ENCODE data around the gene FSCN2.

The FSCN2 gene, protein sequence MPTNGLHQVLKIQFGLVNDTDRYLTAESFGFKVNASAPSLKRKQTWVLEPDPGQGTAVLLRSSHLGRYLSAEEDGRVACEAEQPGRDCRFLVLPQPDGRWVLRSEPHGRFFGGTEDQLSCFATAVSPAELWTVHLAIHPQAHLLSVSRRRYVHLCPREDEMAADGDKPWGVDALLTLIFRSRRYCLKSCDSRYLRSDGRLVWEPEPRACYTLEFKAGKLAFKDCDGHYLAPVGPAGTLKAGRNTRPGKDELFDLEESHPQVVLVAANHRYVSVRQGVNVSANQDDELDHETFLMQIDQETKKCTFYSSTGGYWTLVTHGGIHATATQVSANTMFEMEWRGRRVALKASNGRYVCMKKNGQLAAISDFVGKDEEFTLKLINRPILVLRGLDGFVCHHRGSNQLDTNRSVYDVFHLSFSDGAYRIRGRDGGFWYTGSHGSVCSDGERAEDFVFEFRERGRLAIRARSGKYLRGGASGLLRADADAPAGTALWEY

GRCh38 chr17:81527591-81528383 lies at the start of gene FSCN2:
TSS of gene FSCN2 (plus strand) at chr17:81528377. CDS start at chr17:81528532, 155 bp downstream.
- no peak for FAIRE-seq

GRCh38 chr17:81479175-81480071 lies 48.8 kb upstream of the FSCN2 start:
- no peak for FAIRE-seq

DNA sequence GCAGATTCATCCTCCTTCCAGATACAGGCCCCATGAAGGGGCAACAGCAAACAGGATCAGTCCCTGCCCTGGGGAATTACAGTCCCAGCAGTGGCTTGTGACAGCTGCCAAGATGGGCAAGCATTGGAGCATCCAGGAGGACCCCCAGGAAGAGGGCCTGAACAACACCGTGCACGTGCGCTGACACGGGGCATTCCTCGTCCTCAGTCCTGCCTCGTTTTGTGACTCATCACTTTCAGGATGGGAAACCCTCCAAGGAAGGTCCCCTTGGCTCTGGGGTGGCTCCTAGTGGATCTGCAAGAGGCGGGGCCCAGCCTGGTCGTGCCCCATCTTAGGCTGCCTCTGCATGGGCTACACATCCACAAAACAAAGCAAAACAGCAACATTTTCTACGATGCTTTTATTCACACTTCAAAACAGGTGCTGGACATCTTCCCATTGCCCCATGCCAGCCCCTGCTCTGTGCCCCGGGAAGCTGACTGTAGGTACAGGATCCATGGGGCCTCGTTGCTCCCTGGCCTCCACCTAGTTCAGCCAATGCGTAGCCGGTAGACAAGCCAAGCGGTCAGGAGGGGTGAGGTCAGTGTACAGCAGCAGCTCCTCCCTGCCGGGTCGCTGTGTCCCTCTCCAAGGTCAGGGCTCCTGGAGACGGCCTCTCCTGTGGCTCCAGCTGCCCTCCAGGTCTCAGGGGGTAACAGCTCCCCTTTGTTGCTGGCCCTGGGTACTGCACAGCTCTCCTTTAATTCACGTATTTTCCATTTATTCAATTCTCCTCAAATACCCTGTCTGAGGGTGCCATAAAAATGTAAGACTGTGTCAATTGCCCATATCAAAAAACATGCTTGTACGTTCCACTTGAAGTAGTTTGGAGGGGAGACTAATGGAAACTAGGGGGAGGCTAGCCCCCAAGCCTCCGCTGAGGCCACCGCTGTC lies 47.8 kb upstream of the FSCN2 start:
- no peak for FAIRE-seq

DNA sequence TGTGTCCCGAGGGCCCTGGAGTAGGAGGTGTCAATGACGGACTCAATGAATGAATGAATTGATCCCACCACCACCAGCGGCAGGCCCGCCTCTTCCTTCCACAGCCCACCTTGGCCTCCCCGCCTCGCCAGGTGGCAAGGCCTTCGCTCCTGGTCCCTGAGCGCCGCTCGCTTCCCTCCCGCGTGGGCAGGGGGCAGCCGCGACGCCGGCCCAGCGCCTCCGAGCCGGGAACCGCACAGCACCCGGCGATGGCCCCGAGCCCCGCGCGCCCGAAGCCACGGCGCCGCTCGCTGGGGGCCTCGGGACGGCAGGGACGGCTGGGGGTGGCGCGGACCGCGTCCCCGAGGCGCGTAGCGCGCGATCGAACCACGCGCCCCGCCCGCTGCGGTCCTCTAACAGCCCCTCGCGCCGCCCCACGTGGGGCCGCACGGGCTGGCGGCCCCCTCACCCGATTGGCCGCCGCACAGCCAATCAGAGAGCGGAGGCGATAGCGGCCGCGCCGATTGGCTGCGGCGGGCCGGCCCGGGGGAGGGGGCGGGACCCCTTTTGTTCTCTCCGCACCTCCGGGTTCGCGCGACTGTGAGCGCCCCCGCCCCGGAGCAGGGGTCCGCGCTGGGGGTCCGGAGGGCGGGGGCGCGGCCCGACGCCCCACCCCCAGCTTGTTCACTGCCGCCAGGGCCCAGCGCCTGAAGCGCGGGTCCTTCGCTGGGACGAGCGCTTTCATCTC lies 46.9 kb upstream of the FSCN2 start:
- FAIRE-seq, result no peak

DNA sequence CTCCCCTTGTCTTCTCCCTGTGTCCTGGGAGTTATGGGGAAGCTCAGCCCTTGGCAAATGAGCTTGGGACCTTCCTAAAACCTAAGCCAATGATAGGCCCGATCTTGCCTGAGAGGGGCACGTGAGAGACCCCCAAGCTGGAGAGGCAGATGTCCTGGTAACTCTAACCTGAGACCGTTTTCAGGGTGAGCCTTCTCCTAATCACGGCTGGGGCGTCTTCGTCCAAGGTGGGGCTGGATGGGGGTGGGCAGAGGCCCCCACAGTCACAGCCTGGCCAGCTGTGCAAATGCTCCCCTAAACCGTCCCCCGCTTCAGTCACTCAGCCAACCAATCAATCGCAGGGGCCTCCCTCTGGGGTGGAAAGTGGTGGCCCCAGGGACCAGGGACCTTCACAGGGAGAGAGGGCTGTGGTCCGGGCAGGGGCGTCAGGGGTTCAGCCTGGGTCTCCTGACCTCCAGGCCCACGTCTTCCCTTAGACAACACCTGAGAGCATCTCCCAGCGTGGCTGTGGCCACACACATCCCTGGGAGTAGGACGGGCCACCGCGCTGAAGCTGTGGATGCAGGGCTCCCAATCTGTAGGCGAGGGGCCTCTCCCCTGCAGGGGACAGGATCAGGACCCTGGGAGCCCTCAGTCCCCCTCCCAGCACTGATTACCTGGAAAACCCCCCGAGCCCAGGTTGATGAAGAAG lies 46.2 kb upstream of the FSCN2 start:
- FAIRE-seq, result no peak

GRCh38 chr17:81482673-81483072 lies 45.5 kb upstream of the FSCN2 start:
- no peak for FAIRE-seq

GRCh38 chr17:81483085-81483861 lies 44.9 kb upstream of the FSCN2 start:
- no peak for FAIRE-seq

- FAIRE-seq, result no peak
Observed at GRCh38 chr17:81483862-81484194, 44.3 kb upstream of the FSCN2 start.

DNA sequence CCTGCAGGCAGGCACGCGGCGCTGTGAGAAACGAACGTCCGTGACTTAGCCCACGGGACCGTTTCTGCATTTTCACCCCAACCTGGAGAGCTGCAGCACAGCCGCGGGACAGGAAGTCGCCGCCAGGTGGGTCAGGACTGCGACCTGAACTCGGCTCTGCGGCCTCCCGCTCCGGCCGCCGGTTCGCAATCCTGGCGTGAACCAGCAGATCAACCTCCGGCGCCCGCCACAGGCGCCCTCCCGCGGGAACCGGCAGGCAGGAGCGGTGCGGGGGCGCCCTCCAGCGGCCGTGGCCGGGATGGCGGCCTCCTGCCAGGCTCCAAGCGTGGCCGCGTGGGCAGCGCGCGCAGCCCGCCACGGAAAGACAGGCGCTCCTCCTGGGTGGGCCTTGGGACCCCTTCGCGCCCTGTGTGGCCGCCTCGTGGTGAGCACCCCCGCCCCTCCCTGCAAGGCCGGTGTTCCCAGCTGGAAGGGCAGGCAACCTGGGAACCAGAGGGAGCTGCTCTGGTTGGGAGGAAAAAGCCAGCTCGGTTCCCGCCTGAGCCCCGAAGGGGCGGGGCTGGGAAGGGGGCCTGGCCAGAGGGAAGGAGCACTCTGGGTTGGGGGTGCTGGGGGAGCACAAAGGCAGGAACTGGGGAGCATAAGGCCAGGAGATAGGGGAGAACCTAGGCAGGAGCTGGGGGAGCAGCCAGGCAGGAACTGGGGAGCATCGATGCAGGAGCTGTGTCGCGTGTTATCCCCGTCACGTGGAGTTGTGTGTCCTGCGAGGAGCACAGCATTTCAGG lies 43.8 kb upstream of the FSCN2 start:
- FAIRE-seq, result no peak

DNA sequence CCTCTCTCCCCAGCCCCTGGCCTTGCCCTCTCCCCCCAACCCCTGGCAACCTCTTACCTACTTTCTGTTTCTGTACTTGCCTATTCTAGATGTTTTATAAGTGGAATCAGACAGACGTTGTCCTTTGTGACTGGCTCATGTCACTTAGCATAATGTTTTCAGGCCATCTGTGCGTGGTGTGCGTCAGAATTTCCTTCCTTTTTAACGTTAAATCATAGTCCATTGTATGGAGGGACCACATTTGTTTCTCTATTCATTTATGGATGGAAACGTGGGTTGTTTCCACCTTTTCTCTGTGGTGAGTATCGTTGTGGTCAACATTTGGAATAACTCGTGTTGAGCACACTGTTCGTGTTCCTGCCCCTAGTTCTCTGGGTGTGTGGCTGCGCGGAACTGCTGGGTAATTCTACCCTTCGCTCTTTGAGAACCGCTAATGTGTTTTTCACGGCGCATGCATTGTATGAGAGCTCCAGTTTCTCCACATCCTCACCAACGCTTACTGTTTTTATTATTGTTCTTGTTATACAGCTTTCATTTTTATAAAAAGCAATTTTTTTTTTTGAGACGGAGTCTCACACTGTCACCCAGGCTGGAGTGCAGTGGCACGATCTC lies 41.9 kb upstream of the FSCN2 start:
- no peak for FAIRE-seq

DNA sequence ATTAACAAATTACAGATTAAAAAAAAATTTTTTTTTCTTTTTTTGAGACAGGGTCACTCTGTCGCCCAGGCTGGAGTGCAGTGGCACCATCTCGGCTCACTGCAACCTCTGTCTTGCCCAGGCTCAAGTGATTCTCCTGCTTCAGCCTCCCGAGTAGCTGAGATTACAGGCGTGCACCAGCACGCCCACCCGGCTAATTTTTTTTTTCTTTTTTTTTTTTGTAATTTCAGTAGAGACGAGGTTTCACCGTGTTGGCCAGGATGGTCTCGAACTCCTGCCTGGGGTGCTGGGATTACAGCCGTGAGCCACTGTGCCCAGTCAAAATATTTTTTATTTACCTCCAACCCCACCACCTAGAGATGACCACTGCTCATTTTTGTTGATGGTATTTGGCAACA lies 41.1 kb upstream of the FSCN2 start:
- FAIRE-seq, result no peak

- no peak for FAIRE-seq
Observed at GRCh38 chr17:81487487-81488275, 40.5 kb upstream of the FSCN2 start.

DNA sequence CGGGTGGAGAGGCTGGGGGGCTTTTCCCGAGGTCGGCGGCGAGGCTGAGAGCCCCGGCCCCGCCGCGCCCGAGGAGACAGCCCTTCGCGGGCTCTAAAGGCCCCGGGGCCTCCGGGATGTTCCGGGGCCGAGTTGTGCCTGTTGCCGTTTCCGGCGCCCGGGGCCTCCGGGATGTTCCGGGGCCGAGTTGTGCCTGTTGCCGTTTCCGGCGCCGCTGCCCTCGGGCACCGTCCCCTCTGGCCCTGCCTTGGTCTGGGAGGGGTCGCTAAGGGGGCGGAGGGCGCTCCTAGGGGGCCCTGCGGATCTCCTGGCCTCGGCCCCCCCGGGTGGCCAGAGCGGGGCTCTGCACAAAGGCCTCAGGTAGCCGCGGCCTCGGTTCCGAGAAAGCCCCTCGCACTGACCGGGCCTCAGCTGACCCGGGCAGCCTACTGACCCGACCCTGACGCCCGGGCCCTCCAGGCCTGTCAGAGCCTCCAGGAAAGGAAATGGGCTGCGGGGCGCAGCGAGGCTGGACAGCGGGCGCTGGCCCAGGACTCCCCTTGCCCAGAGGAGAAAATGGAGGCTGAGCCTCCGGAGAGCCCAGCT lies 39.8 kb upstream of the FSCN2 start:
- FAIRE-seq, result no peak

- no peak for FAIRE-seq
Observed at GRCh38 chr17:81489012-81489997, 38.9 kb upstream of the FSCN2 start.
